Osteoblast (primary cell): Measurements from ENCODE around the gene FRMD5. TPM values are rescaled to one million over a fixed set of nuclear protein-coding genes. Genes with fewer than 3 reads are reported as not detected.

Experiments
- DNase-seq: peaks from one replicate; pipeline ENCODE4 v3.0.0; 2011; ENCODE audit warnings: low spot score, mixed read lengths; ENCODE audit not compliant: insufficient read length; ENCODE audit errors: missing footprints
- H2AFZ ChIP-seq: 2 replicates; pipeline ENCODE4 v1.6.0; 2011; ENCODE audit warnings: mild to moderate bottlenecking, low read length
- H3K27ac ChIP-seq: 2 replicates; pipeline ENCODE4 v1.5.1; 2011; ENCODE audit warnings: mild to moderate bottlenecking, low read depth, low read length, moderate library complexity
- H3K27me3 ChIP-seq: 2 replicates; pipeline ENCODE4 v1.6.0; 2012; ENCODE audit warnings: mild to moderate bottlenecking, control low read depth, inconsistent platforms, low read length, moderate library complexity; ENCODE audit not compliant: insufficient read depth
- H3K36me3 ChIP-seq: 2 replicates; pipeline ENCODE4 v1.5.1; 2011; ENCODE audit warnings: mild to moderate bottlenecking, low read length, control low read depth, moderate library complexity; ENCODE audit not compliant: insufficient read depth
- H3K4me1 ChIP-seq: 2 replicates; pipeline ENCODE4 v1.5.1; 2011; ENCODE audit warnings: mild to moderate bottlenecking, low read length, control low read depth, moderate library complexity; ENCODE audit not compliant: insufficient read depth
- H3K4me2 ChIP-seq: 2 replicates; pipeline ENCODE4 v1.6.0; 2011; ENCODE audit warnings: mild to moderate bottlenecking, low read length; ENCODE audit not compliant: insufficient read depth
- H3K4me3 ChIP-seq: fragments of 200-600 bp; sonication (generic); 3 replicates; pipeline ENCODE4 v1.5.1; 2012; ENCODE audit warnings: mild to moderate bottlenecking, low read length, inconsistent platforms; ENCODE audit not compliant: insufficient read depth
- H3K79me2 ChIP-seq: 2 replicates; pipeline ENCODE4 v1.6.0; 2012; ENCODE audit warnings: mild to moderate bottlenecking, low read length, control low read depth, inconsistent platforms; ENCODE audit not compliant: insufficient read depth
- H3K9me3 ChIP-seq: 2 replicates; pipeline ENCODE4 v1.5.1; 2011; ENCODE audit warnings: low read depth, low read length, control low read depth
- H4K20me1 ChIP-seq: 2 replicates; pipeline ENCODE4 v1.6.0; 2012; ENCODE audit warnings: mild to moderate bottlenecking, low read length, control low read depth; ENCODE audit not compliant: insufficient read depth
- total RNA-seq: library from RNA; depleted of rRNA; stranded (reverse); fragments of >200 nt; gene quantifications from 2 replicates; pipeline ENCODE4 v1.2.3, GENCODE V29; 2012
- TF ChIP-seq, protein P1 (sequence below): IDR thresholded peaks from 2 replicates; pipeline ENCODE4 v1.5.1; 2011; ENCODE audit warnings: mild to moderate bottlenecking, low read depth, low read length, moderate library complexity; ENCODE audit errors: extremely low read depth

Gene FRMD5
- total RNA-seq, 1 donor = 3.3 TPM

DNA sequence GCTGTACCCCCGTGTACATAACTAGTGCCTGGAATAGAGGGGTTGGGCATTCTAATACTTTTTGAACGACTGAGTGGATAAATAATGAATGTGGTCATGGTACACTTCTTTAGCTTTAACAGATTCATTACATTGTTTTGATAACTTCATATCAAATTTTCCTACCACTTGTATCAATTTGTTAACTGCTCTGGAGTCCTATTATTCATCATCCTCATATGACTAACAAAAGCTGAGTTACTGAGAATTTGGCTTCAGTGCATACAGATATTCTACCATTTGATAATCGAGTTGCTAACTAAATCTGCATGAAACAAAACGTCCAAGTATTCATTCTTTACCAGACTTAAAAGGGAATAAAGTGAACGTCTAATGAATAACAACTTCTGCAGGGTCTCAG lies 31.7 kb downstream of the FRMD5 start:
- H3K4me1 ChIP-seq = peaks cover 18% of the 10 kb centered on the region
- peak overlapping the region; percentile 5 for H3K27ac ChIP-seq
- peak overlapping the region; percentile 40 for H2AFZ ChIP-seq
- peak; percentile 85 for DNase-seq
- TF ChIP-seq, protein P1, sequence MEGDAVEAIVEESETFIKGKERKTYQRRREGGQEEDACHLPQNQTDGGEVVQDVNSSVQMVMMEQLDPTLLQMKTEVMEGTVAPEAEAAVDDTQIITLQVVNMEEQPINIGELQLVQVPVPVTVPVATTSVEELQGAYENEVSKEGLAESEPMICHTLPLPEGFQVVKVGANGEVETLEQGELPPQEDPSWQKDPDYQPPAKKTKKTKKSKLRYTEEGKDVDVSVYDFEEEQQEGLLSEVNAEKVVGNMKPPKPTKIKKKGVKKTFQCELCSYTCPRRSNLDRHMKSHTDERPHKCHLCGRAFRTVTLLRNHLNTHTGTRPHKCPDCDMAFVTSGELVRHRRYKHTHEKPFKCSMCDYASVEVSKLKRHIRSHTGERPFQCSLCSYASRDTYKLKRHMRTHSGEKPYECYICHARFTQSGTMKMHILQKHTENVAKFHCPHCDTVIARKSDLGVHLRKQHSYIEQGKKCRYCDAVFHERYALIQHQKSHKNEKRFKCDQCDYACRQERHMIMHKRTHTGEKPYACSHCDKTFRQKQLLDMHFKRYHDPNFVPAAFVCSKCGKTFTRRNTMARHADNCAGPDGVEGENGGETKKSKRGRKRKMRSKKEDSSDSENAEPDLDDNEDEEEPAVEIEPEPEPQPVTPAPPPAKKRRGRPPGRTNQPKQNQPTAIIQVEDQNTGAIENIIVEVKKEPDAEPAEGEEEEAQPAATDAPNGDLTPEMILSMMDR = no peak
- no peaks in the 10 kb centered on the region for H3K79me2 ChIP-seq
- H3K4me3 ChIP-seq = no peak overlapping the region
- no peaks in the 10 kb centered on the region for H3K27me3 ChIP-seq
- no peaks in the 10 kb centered on the region for H4K20me1 ChIP-seq
- H3K9me3 ChIP-seq = no peaks in the 10 kb centered on the region
- H3K36me3 ChIP-seq = no peaks in the 10 kb centered on the region
- no peak overlapping the region for H3K4me2 ChIP-seq

DNA sequence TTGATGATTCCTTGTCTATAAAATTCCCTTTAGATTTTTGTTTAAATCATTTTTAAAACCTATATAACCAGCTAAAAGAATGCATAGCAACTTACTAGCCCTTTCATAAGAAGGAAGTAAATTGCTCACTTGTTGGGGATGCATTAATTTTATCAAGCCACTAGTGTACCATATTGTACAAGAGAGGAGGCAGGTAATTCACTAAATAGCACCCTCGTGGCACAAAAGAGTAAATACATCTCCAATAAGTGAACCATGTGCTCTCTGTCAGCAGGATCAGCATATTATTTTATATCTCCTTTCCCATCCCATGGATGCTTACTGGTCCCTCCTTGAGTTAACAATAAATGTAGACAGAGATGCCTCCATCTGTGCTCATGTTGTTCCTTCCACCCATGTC lies 34.3 kb downstream of the FRMD5 start:
- no peaks in the 10 kb centered on the region for H3K9me3 ChIP-seq
- peaks cover 3% of the 10 kb centered on the region for H3K79me2 ChIP-seq
- H3K4me2 ChIP-seq = no peak overlapping the region
- no peaks in the 10 kb centered on the region for H3K36me3 ChIP-seq
- no peak overlapping the region for H3K4me3 ChIP-seq
- H3K27me3 ChIP-seq = no peaks in the 10 kb centered on the region
- TF ChIP-seq, protein P1 = no peak
- peaks cover 35% of the 10 kb centered on the region for H3K4me1 ChIP-seq
- H2AFZ ChIP-seq = no peak overlapping the region
- DNase-seq = no peak
- H4K20me1 ChIP-seq = no peaks in the 10 kb centered on the region
- H3K27ac ChIP-seq = no peak overlapping the region

DNA sequence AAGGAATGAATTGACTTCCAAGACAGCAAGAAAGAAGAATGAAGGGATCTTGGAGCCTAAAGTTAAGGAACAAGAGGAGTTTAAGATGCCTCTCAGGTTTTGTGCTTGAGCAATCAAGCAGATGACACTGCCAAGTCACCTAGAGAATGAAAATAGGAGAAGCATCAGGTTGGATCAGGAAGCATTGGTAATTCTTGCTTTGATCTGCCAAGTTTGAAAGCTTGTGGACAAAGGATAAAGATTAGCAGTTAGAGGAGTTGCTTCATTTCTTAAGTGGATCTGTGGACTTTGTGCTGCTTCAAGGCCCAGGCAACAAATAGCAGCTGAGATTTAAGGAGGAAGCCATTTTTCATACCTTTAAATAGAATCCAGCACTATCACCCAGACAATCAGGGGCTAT lies 35.6 kb downstream of the FRMD5 start:
- Histone ChIP-seq H3K36me3 (no peaks in the 10 kb centered on the region), H3K27me3 (no peaks in the 10 kb centered on the region), H3K27ac (no peak overlapping the region), H3K4me1 (peaks cover 35% of the 10 kb centered on the region), H2AFZ (no peak overlapping the region), H3K9me3 (no peaks in the 10 kb centered on the region), H3K4me2 (no peak overlapping the region), H3K79me2 (peaks cover 3% of the 10 kb centered on the region), H3K4me3 (no peak overlapping the region), H4K20me1 (no peaks in the 10 kb centered on the region)
- TF ChIP-seq, protein P1 = no peak
- no peak for DNase-seq

DNA sequence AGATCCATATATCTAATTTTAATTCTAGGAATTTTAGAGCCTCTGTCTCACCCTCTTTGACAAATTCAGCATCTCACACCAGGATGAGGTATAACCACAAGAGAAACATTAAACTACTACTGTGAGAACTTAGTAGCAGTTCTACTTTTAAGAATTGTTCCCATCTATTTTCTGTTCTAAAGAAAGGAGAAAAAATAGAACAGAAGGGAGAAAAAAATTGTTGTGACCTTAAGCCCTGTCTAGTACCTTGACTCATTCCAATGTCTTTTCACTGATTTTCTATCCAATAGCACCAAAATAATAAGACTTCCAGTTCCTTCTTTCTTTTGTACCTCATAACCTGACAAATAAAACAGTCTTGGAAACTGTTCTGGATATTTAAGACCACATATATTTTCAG lies 37.0 kb downstream of the FRMD5 start:
- Histone ChIP-seq H3K4me2 (peak overlapping the region; percentile 56), H3K27me3 (no peaks in the 10 kb centered on the region), H3K79me2 (peaks cover 3% of the 10 kb centered on the region), H3K4me1 (peaks cover 26% of the 10 kb centered on the region), H3K4me3 (no peak overlapping the region), H4K20me1 (no peaks in the 10 kb centered on the region), H3K36me3 (no peaks in the 10 kb centered on the region), H3K9me3 (no peaks in the 10 kb centered on the region), H2AFZ (no peak overlapping the region), H3K27ac (peak overlapping the region; percentile 85)
- no peak for DNase-seq
- TF ChIP-seq, protein P1 = no peak
